ENCODE measurements around the gene TEX14.
A peak's percentile ranks its signal among the peaks of the same experiment; 100 is the strongest.

DNA sequence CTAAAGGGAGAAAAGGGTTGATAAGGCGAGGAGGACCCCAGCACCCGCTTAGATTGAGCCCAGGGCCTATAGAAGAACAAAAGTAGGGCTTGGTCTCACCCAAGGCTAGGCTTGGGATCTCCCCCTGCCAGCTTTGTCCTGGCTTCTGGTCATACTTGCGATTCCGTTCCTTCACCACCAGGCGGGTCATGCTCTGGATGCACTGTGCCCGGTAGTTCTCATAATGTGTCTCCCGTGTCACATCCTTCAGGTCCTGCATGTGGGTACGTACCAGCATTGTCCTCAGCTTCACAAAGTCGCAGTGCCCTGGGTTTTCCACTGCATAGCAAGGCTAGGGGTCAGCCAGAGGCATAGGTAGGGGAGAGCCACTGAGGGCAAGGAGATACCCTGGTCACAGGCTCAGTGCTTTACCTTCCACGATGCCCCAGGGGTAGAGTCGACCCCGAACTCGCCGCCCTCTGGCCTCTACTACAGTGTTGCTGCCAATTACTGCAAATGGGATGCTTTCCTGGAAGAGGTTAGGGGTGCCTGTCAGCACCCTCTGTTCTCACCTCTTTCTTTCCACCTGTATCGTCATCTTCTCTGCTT is 170.9 kb downstream of the TEX14 start:
- peak; percentile 72 for TF ChIP-seq CTCF (IDR thresholded peaks at IDR 0.05; ENCODE audit: insufficient read depth, low read length)
- TF ChIP-seq POLR2AphosphoS5 (IDR thresholded peaks at IDR 0.05; ENCODE audit: low read depth) = no peak
